Posterior vena cava (tissue), 2 donors: ENCODE measurements around the gene LTBP3. TPM values are rescaled to one million over a fixed set of nuclear protein-coding genes. Genes with fewer than 3 reads are reported as not detected.

Experiments
- DNase-seq: peaks from one replicate; pipeline ENCODE4 v3.0.0-alpha.2; 2020; ENCODE audit warnings: low spot score
- intact Hi-C, 2 donors: fragments of 100-400 bp; cut with DNase I; formaldehyde crosslinking; loops; one replicate each; pipeline versions ENCODE4 v1.14.1 to v1.14.2; 2022 to 2023
- total RNA-seq, 2 donors: library from RNA; stranded (reverse); fragmentation: NEBNext Ultra II Directional; extraction: Animal tissue kit (Norgen Biotek cat#: 25700); gene quantifications; one replicate each; pipeline ENCODE4 v1.2.1, GENCODE V29; 2021
- donor health status: DM: yes; HTN: yes; CAD: no.
- donor health status: DM: yes; HTN: yes; CAD: no.

Gene LTBP3
- total RNA-seq, 2 donors from 2014 or later = 127 to 196 TPM

GRCh38 chr11:65504674-65505465, 53.3 kb downstream of the LTBP3 start:
- peak; percentile 40 for DNase-seq
- intact Hi-C loops = loop anchor here (5.0 kb wide), 2 partner anchors 33 to 78 kb away; no protein-coding TSS in a partner anchor

- no peak for DNase-seq
- intact Hi-C loops = no loop called here
These were observed 54.0 kb downstream of the LTBP3 start for GRCh38 chr11:65503949-65504673.

- intact Hi-C loops = no loop called here
- DNase-seq = no peak
These were observed 54.7 kb downstream of the LTBP3 start for GRCh38 chr11:65503368-65503948.

GRCh38 chr11:65502555-65503367, 55.4 kb downstream of the LTBP3 start:
- intact Hi-C loops = no loop called here
- DNase-seq = no peak

GRCh38 chr11:65502274-65502554, 55.9 kb downstream of the LTBP3 start:
- intact Hi-C loops = no loop called here
- DNase-seq = no peak

GRCh38 chr11:65501472-65502273, 56.5 kb downstream of the LTBP3 start:
- intact Hi-C loops = no loop called here
- DNase-seq = no peak

GRCh38 chr11:65501186-65501471, 57.0 kb downstream of the LTBP3 start:
- intact Hi-C loops = no loop called here
- DNase-seq = no peak

GRCh38 chr11:65500387-65501185, 57.6 kb downstream of the LTBP3 start:
- peak; percentile 86 for DNase-seq
- intact Hi-C loops = no loop called here

- no peak for DNase-seq
- intact Hi-C loops = loop anchor here in 1 of 2 donors (2.0 kb wide), 1 partner anchor 77 kb away; the partner anchor contains the start of gene NEAT1
These were observed 58.3 kb downstream of the LTBP3 start for GRCh38 chr11:65499713-65500386.

GRCh38 chr11:65498977-65499712, 59.0 kb downstream of the LTBP3 start, which contains the start of gene MALAT1:
Gene MALAT1 (plus strand): TSS chr11:65499045.
- DNase-seq = peak; percentile 98
- intact Hi-C loops = loop anchor here in 1 of 2 donors (2.0 kb wide), 1 partner anchor 76 kb away; the partner anchor contains the start of gene NEAT1

GRCh38 chr11:65498727-65498976, 59.5 kb downstream of the LTBP3 start:
- intact Hi-C loops = loop anchor here in 1 of 2 donors (2.0 kb wide), 1 partner anchor 76 kb away; the partner anchor contains the start of gene NEAT1
- DNase-seq = no peak

- intact Hi-C loops = loop anchor here in 1 of 2 donors (2.0 kb wide), 1 partner anchor 75 kb away; the partner anchor contains the start of gene NEAT1
- DNase-seq = peak; percentile 81
These were observed 60.0 kb downstream of the LTBP3 start for GRCh38 chr11:65498042-65498726.

GRCh38 chr11:65497141-65498041, 60.8 kb downstream of the LTBP3 start:
- DNase-seq = peak; percentile 100
- intact Hi-C loops = loop anchor here (2.0 kb wide), 2 partner anchors 75 to 79 kb away; partner anchors contain the start of gene NEAT1 (in 1 of the 2)

- peak; percentile 44 for DNase-seq
- intact Hi-C loops = loop anchor here in 1 of 2 donors (2.0 kb wide), 1 partner anchor 78 kb away; no protein-coding TSS in a partner anchor
These were observed 61.6 kb downstream of the LTBP3 start for GRCh38 chr11:65496304-65497140.
